WTC11 (cell line): ENCODE results near the gene CSNK1A1L.

Experiments
- ATF3 ChIP-seq: sonication (generic); formaldehyde crosslinking; conservative IDR thresholded peaks from 2 replicates; pipeline ENCODE4 v1.8.1; 2022; ENCODE audit warnings: mild to moderate bottlenecking, missing genetic modification reagents
- CTCF ChIP-seq: fragments of 200-600 bp; IDR thresholded peaks from 2 replicates; pipeline ENCODE4 v1.8.0; 2022; ENCODE audit warnings: antibody characterized with exemption
- E2F1 ChIP-seq: sonication (generic); formaldehyde crosslinking; IDR thresholded peaks from 2 replicates; pipeline ENCODE4 v1.8.0; 2022; ENCODE audit warnings: mild to moderate bottlenecking, missing genetic modification reagents
- NR2C2 ChIP-seq: sonication (generic); formaldehyde crosslinking; IDR thresholded peaks from 2 replicates; pipeline ENCODE4 v1.8.0; 2022; ENCODE audit warnings: mild to moderate bottlenecking, missing genetic modification reagents
- ZBTB21 ChIP-seq: sonication (generic); formaldehyde crosslinking; IDR thresholded peaks from 2 replicates; pipeline ENCODE4 v1.8.1; 2023; ENCODE audit warnings: mild to moderate bottlenecking, missing genetic modification reagents, borderline replicate concordance
- ZNF121 ChIP-seq: sonication (generic); formaldehyde crosslinking; IDR thresholded peaks from 2 replicates; pipeline ENCODE4 v1.8.0; 2023; ENCODE audit warnings: missing genetic modification reagents

- no peak for TF ChIP-seq ZBTB21 (CRISPR knock-in tag)
- TF ChIP-seq ZNF121 (CRISPR knock-in tag): no peak
- no peak for TF ChIP-seq NR2C2 (CRISPR knock-in tag)
- no peak for TF ChIP-seq CTCF
- no peak for TF ChIP-seq ATF3 (CRISPR knock-in tag)
- no peak for TF ChIP-seq E2F1 (CRISPR knock-in tag)
Observed at GRCh38 chr13:37113534-37113933, 8.1 kb upstream of the CSNK1A1L start.
